Adrenal gland (tissue), 19 donors: Measurements from ENCODE around the gene BBC3. TPM values are rescaled to one million over a fixed set of nuclear protein-coding genes. Genes with fewer than 3 reads are reported as not detected.
A peak's percentile ranks its signal among the peaks of the same experiment; 100 is the strongest.
"Not testable (repeated sequence)": the region's sequence is repeated elsewhere in the genome, so short reads cannot be mapped to it uniquely, and the experiment has no call there.

Source experiments
- DNase-seq, 7 donors: peaks; one replicate each; pipeline ENCODE4 v3.0.0-alpha.2; 2019 to 2020
- H3K27ac ChIP-seq, 5 donors: fragments of 200-600 bp; sonication (generic) in 4 of 5; 1 replicate in 3 of 5; 2 replicates in 2 of 5; pipeline versions ENCODE4 v1.5.1 to v1.8.0; 2016 to 2020; ENCODE audit warnings: mild to moderate bottlenecking in 1 of 5
- H3K27me3 ChIP-seq: fragments of 200-600 bp; 2 replicates; pipeline ENCODE4 v1.8.0; 2021
- H3K36me3 ChIP-seq, 2 donors: fragments of 200-600 bp; replicated peaks in 1 of 2; 1 replicate in 1 of 2; 2 replicates in 1 of 2; pipeline versions ENCODE4 v1.5.1 to v1.8.0; 2018 to 2022
- H3K4me1 ChIP-seq, 2 donors: fragments of 200-600 bp; replicated peaks in 1 of 2; 1 replicate in 1 of 2; 2 replicates in 1 of 2; pipeline versions ENCODE4 v1.5.1 to v1.8.0; 2018 to 2021
- H3K4me3 ChIP-seq, 4 donors: fragments of 200-600 bp; sonication (generic) in 3 of 4; one replicate each; pipeline ENCODE4 v1.5.1; 2016 to 2018
- H3K9me3 ChIP-seq, 3 donors: fragments of 200-600 bp; sonication (generic) in 1 of 3; replicated peaks in 1 of 3; 1 replicate in 2 of 3; 2 replicates in 1 of 3; pipeline versions ENCODE4 v1.5.1 to v1.8.0; 2016 to 2021
- POLR2A ChIP-seq, 2 donors: fragments of 450-650 bp; IDR thresholded peaks; one replicate each; pipeline ENCODE4 v1.6.1; 2017; ENCODE audit warnings: antibody characterized with exemption in 2 of 2, mild to moderate bottlenecking in 2 of 2, moderate library complexity in 1 of 2
- WGBS, 4 donors: extraction: QIAGEN DNeasy Blood & Tissue Kit in 2 of 4; methylation state at CpG; one replicate each; pipeline versions ENCODE4 v1.1.5 to v1.1.7; 2013 to 2017; 5-methylcytosine and 5-hydroxymethylcytosine counted together
- intact Hi-C, 2 donors: fragments of 100-400 bp; cut with DNase I; formaldehyde crosslinking; loops; one replicate each; pipeline versions ENCODE4 v1.14.1 to v1.15.0; 2022 to 2023
- long read RNA-seq, 10 donors: library from polyadenylated mRNA in 3 of 10; unstranded in 2 of 10; stranded (forward) in 1 of 10; transcript quantifications; one replicate each; pipeline ENCODE4 v2.0.0 and lab custom pipeline, GENCODE V29; 2021 to 2026
- polyA plus RNA-seq, 3 donors: library from polyadenylated mRNA; stranded (reverse); fragments of 200-250 nt in 2 of 3; fragments of 350-450 nt in 1 of 3; fragmentation: Illumina TruSeq in 1 of 3; extraction: RNeasy Lipid Tissue Mini Kit (QIAGEN cat#74804) in 1 of 3; gene quantifications; one replicate each; pipeline ENCODE4 v1.2.3, GENCODE V29; 2013 to 2014
- total RNA-seq, 9 donors: library from RNA; depleted of rRNA in 4 of 9; stranded (reverse); fragments of >200 nt in 4 of 9; fragments of 120-200 nt in 1 of 9; fragmentation: NEBNext Ultra II Directional in 1 of 9; extraction: Animal tissue kit (Norgen Biotek cat#: 25700) in 1 of 9; gene quantifications; one replicate each; pipeline versions ENCODE4 v1.1.0 to v1.2.4, GENCODE V29; 2013 to 2023
- TF ChIP-seq, protein P1 (sequence below), 6 experiments: fragments of 450-650 bp in 4 of 6; fragments of 200-600 bp in 2 of 6; sonication (generic) in 1 of 6; IDR thresholded peaks; 1 replicate in 5 of 6; 2 replicates in 1 of 6; pipeline versions ENCODE4 v1.5.1 to v1.8.0; 2016 to 2021; ENCODE audit warnings: antibody characterized with exemption in 6 of 6, mild to moderate bottlenecking in 2 of 6, moderate library complexity in 1 of 6
- donor health status: healthy with polysubstance abuse.
- donor health status: Bipolar disorder and iron deficiency.
- donor health status: DM: yes; HTN: yes; CAD: no.
- donor health status: DM: no; HTN: no; CAD: no.
- donor health status: DM: no; HTN: no; CAD: no.
- donor health status: DM: yes; HTN: yes; CAD: no.

The BBC3 gene, protein sequence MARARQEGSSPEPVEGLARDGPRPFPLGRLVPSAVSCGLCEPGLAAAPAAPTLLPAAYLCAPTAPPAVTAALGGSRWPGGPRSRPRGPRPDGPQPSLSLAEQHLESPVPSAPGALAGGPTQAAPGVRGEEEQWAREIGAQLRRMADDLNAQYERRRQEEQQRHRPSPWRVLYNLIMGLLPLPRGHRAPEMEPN
- total RNA-seq (10 to 100 TPM in 4 of 9 donors, 1 to 10 TPM in 4, under 1 TPM in 1; 0.94 to 17.9 (median 10.0) TPM), polyA plus RNA-seq (1 to 10 TPM in 2 of 3 donors, under 1 TPM in 1; 0.27 to 8.4 (median 4.4) TPM)
- long read RNA-seq, donor 1, partial matches to known transcripts: 0 of 1 reads
- long read RNA-seq, donor 1, other reads (novel, unspliced or antisense): 0 of 1 reads
- long read RNA-seq, donor 2: 0 reads
- long read RNA-seq, donor 3: 0 reads
- long read RNA-seq, donor 4: 0 reads
- long read RNA-seq, donor 5, transcript BBC3-205 (2 exons, 900 nt): major isoform, 7 of 34 reads
- long read RNA-seq, donor 5, transcript BBC3-204 (4 exons, 1,827 nt): minor isoform, 5 of 34 reads
- long read RNA-seq, donor 5, transcript BBC3-206 (1 exons, 1,747 nt): minor isoform, 5 of 34 reads
- long read RNA-seq, donor 5, partial matches to known transcripts: 6 of 34 reads
- long read RNA-seq, donor 5, other reads (novel, unspliced or antisense): 8 of 34 reads
- long read RNA-seq, donor 6: 0 reads
- long read RNA-seq, donor 7, partial matches to known transcripts: 0 of 2 reads
- long read RNA-seq, donor 7, other reads (novel, unspliced or antisense): 0 of 2 reads
- long read RNA-seq, donor 8, partial matches to known transcripts: 0 of 2 reads
- long read RNA-seq, donor 8, other reads (novel, unspliced or antisense): 0 of 2 reads
- long read RNA-seq, donor 9: 0 reads
- long read RNA-seq, donor 10, partial matches to known transcripts: 0 of 1 reads
- long read RNA-seq, donor 10, other reads (novel, unspliced or antisense): 0 of 1 reads

DNA sequence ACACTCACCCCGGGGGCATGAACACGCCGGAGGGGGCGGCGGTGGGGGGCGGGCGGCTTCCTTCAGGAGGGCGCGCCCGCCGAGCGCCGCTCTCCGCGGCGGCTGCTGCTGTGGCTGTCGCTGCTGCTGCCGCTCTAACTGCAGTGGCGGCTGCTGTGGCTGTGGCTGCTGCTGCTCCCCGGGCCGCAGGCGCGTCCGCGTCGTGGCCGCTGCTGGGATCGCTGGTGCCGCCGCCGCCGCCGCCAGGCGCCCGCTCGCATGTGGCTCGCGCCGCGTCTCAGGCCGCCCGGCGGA is at the start of gene BBC3:
BBC3 (minus strand) TSS at position 279 of the 294 bp plus-strand sequence. CDS start 2,768 bp downstream, outside the sequence.
- intact Hi-C loops: no loop called here
- WGBS, 4 donors: 0 to 2% methylated on average over 22 to 43 of the region's 43 CpGs; no CpG with 5 or more reads in 2 of the 4 donors

DNA sequence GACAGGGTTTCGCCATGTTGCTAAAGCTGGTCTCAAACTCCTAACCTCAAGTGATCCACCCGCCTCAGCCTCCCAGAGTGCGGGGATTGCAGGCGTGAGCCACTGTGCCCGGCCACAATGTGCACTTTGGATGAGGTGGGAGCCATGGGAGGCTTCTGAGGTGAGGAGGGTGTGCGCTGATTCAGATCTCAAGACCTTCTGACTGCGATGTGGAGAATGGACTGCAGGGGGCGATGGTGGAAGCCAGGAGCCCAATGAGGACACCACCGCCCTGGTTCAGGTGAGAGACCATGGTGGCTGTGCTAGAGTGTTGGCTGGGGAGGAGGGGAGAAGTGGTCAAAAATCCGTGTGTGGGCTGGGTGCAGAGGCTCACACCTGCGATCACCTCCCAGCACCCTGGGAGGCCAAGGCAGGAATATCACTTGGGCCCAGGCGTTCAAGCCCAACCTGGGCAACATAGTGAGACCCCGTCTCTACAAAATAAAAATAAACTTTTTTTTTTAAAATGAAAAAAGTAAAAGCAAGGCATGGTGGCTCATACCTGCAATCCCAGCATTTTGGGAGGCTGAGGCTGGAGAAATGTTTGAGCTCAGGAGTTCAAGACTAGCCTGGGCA is 49.3 kb upstream of the BBC3 start:
- no peak overlapping the region for H3K27ac ChIP-seq
- TF ChIP-seq, protein P1, sequence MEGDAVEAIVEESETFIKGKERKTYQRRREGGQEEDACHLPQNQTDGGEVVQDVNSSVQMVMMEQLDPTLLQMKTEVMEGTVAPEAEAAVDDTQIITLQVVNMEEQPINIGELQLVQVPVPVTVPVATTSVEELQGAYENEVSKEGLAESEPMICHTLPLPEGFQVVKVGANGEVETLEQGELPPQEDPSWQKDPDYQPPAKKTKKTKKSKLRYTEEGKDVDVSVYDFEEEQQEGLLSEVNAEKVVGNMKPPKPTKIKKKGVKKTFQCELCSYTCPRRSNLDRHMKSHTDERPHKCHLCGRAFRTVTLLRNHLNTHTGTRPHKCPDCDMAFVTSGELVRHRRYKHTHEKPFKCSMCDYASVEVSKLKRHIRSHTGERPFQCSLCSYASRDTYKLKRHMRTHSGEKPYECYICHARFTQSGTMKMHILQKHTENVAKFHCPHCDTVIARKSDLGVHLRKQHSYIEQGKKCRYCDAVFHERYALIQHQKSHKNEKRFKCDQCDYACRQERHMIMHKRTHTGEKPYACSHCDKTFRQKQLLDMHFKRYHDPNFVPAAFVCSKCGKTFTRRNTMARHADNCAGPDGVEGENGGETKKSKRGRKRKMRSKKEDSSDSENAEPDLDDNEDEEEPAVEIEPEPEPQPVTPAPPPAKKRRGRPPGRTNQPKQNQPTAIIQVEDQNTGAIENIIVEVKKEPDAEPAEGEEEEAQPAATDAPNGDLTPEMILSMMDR (IDR thresholded peaks at IDR 0.05): peak; percentile 14 to 43 (median 27)
- TF ChIP-seq POLR2A (IDR thresholded peaks at IDR 0.05): no peak
- H3K4me3 ChIP-seq: no peak overlapping the region
- intact Hi-C loops: no loop called here
- H3K27me3 ChIP-seq: no peaks in the 10 kb centered on the region
- peaks cover 11 to 30% of the 10 kb centered on the region in 2 donors for H3K4me1 ChIP-seq
- H3K36me3 ChIP-seq: no peaks in the 10 kb centered on the region
- peak in 3 of 7 donors; percentile 39 to 61 (median 47) for DNase-seq
- no peaks in the 10 kb centered on the region for H3K9me3 ChIP-seq
- WGBS, 4 donors: 85 to 91% (median 90%) methylated on average over 9 to 13 of the region's 13 CpGs

More for the DNA sequence above, at the start of gene BBC3:
- Histone ChIP-seq H3K9me3 (no peaks in the 10 kb centered on the region), H3K4me1 (peaks cover 29 to 32% of the 10 kb centered on the region in 2 donors), H3K4me3 (peak within 1 kb of the TSS; percentile 39 to 96 (median 62)), H3K27me3 (no peaks in the 10 kb centered on the region), H3K36me3 (no peaks in the 10 kb centered on the region), H3K27ac (peak within 1 kb of the TSS in 4 of 5 donors; percentile 75 to 100 (median 99))
- peak; percentile 48 to 60 for TF ChIP-seq POLR2A (IDR thresholded peaks at IDR 0.05)
- TF ChIP-seq, protein P1 (IDR thresholded peaks at IDR 0.05): peak in 2 of 6 experiments; percentile 1 to 18
- no peak for DNase-seq

GRCh38 chr19:47276513-47276912 is 45.5 kb upstream of the BBC3 start:
- H3K36me3 ChIP-seq, H3K4me3 ChIP-seq, H3K9me3 ChIP-seq, DNase-seq, H3K27me3 ChIP-seq, intact Hi-C loops: not testable (repeated sequence)
- WGBS, 4 donors: 74 to 95% (median 89%) methylated on average over 3 of the region's 3 CpGs
- Histone ChIP-seq H3K4me1 (peaks cover 21 to 27% of the 10 kb centered on the region in 2 donors), H3K27ac (peak overlapping the region; percentile 77 to 97 (median 85))

- intact Hi-C loops: no loop called here
- WGBS, 4 donors: 12 to 44% (median 33%) methylated on average over 7 to 13 of the region's 13 CpGs
- Histone ChIP-seq H3K9me3 (no peaks in the 10 kb centered on the region), H3K4me3 (peak overlapping the region in 1 of 4 donors; percentile 67), H3K36me3 (peaks cover 0 to 5% of the 10 kb centered on the region in 2 donors), H3K27ac (peak overlapping the region; percentile 77 to 97 (median 85)), H3K4me1 (peaks cover 21 to 27% of the 10 kb centered on the region in 2 donors), H3K27me3 (no peaks in the 10 kb centered on the region)
- TF ChIP-seq, protein P1 (IDR thresholded peaks at IDR 0.05): no peak
- TF ChIP-seq POLR2A (IDR thresholded peaks at IDR 0.05): peak in 1 of 2 donors; percentile 76
- peak; percentile 73 to 92 (median 90) for DNase-seq
These were observed 44.9 kb upstream of the BBC3 start for GRCh38 chr19:47275791-47276461.
